KOPT-K1 (cell line): ENCODE results near the gene FBLN1.
"Not testable (repeated sequence)": the region's sequence is repeated elsewhere in the genome, so short reads cannot be mapped to it uniquely, and the experiment has no call there.

Source experiments
- H3K27ac ChIP-seq: fragments of 200-600 bp; sonication (generic); 2 replicates; pipeline ENCODE4 v1.5.1; 2016; ENCODE audit warnings: antibody characterized with exemption, mild to moderate bottlenecking, low read depth, low read length; ENCODE audit not compliant: poor library complexity, severe bottlenecking
- H3K36me3 ChIP-seq: fragments of 200-600 bp; sonication (generic); 2 replicates; pipeline ENCODE4 v1.5.1; 2017; ENCODE audit warnings: antibody characterized with exemption, mild to moderate bottlenecking, low read length, moderate library complexity; ENCODE audit not compliant: insufficient read depth
- H3K9me3 ChIP-seq: fragments of 200-600 bp; sonication (generic); 2 replicates; pipeline ENCODE4 v1.5.1; 2017; ENCODE audit warnings: antibody characterized with exemption, low read length, mild to moderate bottlenecking; ENCODE audit not compliant: insufficient read depth, poor library complexity, severe bottlenecking

Gene FBLN1

DNA sequence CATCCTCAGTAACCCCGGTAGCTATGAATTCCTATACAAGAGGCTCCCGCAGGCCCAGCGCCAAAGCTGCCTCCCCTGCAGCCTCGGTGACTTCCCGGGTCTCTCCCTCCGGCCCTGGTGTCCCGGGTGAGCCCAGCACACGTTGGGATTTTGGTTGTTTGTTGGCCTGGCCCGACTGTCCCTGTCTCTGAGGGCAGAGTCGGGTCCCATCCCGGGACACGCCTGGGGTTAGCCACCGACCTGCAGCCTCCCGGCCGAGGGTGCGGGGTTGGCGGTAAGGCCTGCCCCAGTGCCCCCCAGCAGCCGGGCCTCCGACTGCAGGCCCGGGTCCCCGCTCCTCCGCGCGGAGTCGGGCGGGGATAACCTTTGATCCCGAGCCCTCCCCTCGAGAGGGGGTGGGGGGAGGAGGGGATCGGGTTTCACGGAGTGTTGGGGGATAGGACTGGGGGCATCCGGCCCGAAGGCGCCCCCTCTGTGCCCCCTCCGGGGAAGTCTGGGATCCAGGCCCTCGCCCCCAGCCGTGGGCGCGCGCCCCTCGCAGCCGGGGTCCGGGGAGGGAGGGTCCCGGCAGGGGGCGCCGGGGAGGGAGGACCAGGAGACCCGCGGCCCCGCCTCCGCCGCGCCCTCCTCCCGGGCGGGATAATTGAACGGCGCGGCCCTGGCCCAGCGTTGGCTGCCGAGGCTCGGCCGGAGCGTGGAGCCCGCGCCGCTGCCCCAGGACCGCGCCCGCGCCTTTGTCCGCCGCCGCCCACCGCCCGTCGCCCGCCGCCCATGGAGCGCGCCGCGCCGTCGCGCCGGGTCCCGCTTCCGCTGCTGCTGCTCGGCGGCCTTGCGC is at the start of gene FBLN1:
FBLN1 (plus strand) TSS at position 669 of the 835 bp plus-strand sequence; CDS start at position 772, 103 bp downstream.
- H3K9me3 ChIP-seq = no peaks in the 10 kb centered on the region
- H3K36me3 ChIP-seq = no peaks in the 10 kb centered on the region
- H3K27ac ChIP-seq = no peak within 1 kb of the TSS

- H3K36me3 ChIP-seq = no peaks in the 10 kb centered on the region
- no peak overlapping the region for H3K27ac ChIP-seq
- H3K9me3 ChIP-seq = no peaks in the 10 kb centered on the region
Observed at GRCh38 chr22:45453764-45454163, 48.9 kb upstream of the FBLN1 start.

DNA sequence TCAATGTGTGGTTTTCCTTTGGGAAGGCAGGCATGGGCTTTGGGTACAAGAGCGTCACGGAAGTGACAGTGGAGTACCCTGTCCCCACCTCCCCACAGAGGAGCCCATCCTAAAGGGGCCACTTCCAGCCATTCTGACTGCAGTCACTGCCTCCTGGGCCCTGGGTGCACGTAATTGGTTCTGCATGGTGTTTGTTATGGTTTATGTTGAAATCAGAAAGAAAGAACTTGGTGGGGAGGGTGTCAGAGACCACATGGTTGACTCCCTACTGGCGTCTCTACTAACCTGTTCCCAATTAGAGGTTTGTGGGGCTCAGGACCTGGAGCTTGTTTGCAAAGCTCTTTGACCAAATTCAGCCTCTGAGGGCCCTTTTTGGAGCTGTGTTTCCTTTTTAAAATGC is 48.4 kb upstream of the FBLN1 start:
- Histone ChIP-seq H3K9me3 (no peaks in the 10 kb centered on the region), H3K36me3 (no peaks in the 10 kb centered on the region), H3K27ac (no peak overlapping the region)

GRCh38 chr22:45455212-45455611 is 47.5 kb upstream of the FBLN1 start:
- Histone ChIP-seq H3K36me3 (no peaks in the 10 kb centered on the region), H3K27ac (no peak overlapping the region), H3K9me3 (no peaks in the 10 kb centered on the region)

GRCh38 chr22:45455621-45456020 is 47.1 kb upstream of the FBLN1 start:
- Histone ChIP-seq H3K27ac (no peak overlapping the region), H3K36me3 (no peaks in the 10 kb centered on the region), H3K9me3 (no peaks in the 10 kb centered on the region)

DNA sequence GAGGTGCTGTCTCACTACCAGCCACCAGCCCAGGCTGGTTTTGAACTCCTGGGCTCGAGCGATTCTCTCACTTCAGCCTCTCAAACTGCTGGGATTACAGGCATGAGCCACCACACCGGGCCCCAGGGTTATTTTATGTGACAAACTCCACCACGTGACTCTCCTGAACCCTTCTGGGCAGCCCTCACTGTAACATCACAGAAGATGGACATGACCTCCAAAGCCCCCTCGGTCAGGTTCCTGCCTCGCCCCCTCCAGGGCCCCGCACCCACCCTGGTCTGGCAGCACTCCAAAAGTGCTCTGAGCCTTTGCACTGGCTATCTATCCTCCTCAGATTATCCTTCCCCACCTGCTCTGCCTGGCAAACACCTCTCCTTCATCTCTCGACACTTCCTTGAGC is 45.9 kb upstream of the FBLN1 start:
- Histone ChIP-seq H3K27ac (no peak overlapping the region), H3K36me3 (no peaks in the 10 kb centered on the region), H3K9me3 (no peaks in the 10 kb centered on the region)

DNA sequence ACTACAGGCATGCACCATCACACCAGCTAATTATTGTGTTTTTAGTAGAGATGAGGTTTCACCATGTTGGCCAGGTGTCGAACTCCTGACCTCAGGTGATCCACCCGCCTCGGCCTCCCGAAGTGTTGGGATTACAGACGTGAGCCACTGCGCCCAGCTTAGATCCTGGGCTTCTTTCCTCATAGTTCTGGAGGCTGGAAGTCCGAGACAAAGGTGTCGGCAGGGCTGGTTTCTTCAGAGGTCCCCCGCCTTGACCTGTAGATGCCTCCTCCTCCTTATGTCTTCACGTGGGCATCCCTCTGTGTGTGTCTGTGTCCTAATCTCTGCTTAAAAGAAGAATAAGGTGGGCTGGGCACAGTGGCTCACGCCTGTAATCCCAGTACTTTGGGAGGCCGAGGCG is 44.2 kb upstream of the FBLN1 start:
- H3K36me3 ChIP-seq = no peaks in the 10 kb centered on the region
- H3K9me3 ChIP-seq = peaks cover 5% of the 10 kb centered on the region
- no peak overlapping the region for H3K27ac ChIP-seq

DNA sequence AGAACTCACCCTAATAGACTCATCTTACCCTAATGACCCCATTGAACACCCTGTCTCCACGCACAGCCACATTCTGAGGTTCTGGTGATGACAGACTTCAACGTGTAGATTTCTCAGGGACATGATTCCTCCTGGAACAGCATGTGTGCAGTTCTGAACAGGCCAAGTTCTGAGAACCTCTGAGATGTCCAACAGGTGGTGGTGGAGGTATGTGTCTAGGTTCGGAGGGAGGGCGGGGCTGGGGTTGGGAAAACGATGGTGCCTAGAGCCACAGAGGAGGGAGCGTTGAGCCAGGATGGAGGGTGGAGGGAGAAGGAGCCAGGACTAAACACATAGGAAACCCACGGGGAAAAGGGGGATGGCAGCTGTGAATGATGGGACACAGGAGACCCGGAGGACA is 43.4 kb upstream of the FBLN1 start:
- Histone ChIP-seq H3K36me3 (no peaks in the 10 kb centered on the region), H3K27ac (no peak overlapping the region), H3K9me3 (peaks cover 9% of the 10 kb centered on the region)

GRCh38 chr22:45460288-45461109 is 42.2 kb upstream of the FBLN1 start:
- Histone ChIP-seq H3K36me3 (no peaks in the 10 kb centered on the region), H3K9me3 (peaks cover 9% of the 10 kb centered on the region), H3K27ac (no peak overlapping the region)

DNA sequence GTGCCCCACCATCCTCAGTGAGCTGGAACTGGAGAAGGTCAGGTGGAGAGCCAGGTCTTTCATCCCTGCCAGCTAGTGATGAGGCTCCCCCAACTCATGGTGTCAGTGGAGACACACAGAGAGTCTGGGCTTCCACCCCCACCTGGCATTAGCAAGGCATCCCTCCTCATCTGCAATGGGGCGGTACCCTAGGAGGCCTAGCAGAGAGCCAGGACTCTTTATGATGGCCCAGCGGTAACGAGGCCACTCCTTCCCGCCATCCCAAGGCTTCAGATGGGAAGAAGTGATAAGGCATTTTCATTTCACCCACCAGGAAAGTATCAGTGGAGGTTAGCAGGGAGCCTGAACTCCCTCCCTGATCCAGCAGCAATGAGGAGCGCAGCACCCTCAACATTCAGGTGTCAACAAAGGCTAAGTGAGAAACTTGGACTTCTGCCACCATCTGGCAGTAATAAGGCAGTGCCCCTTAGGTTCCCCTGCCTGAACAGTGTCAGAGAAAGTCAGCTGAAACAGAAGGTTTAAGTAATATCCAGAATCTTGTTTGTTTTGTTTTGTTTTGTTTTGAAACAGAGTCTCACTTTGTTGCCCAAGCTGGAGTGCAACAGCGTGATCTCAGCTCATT is 40.5 kb upstream of the FBLN1 start:
- H3K27ac ChIP-seq = no peak overlapping the region
- peaks cover 9% of the 10 kb centered on the region for H3K9me3 ChIP-seq
- H3K36me3 ChIP-seq = no peaks in the 10 kb centered on the region

DNA sequence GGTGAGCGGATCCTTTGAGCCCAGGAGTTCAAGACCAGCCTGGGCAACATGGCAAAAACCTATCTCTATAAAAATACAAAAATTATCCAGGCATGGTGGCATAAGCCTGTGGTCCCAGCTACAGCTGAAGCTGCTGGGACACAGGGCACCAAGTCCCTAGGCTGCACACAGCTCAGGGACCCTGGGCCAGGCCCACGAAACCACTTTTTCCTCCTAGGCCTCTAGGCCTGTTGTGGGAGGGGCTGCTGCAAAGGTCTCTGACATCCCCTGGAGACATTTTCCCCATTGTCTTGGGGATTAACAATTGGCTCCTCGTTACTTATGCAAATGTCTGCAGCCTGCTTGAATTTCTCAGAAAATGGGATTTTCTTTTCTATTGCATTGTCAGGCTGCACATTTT is 39.0 kb upstream of the FBLN1 start:
- not testable (repeated sequence) for H3K36me3 ChIP-seq, H3K27ac ChIP-seq, H3K9me3 ChIP-seq

- H3K27ac ChIP-seq = no peak overlapping the region
- peaks cover 9% of the 10 kb centered on the region for H3K9me3 ChIP-seq
- no peaks in the 10 kb centered on the region for H3K36me3 ChIP-seq
Observed at GRCh38 chr22:45465633-45466032, 37.0 kb upstream of the FBLN1 start.

- Histone ChIP-seq H3K27ac (no peak overlapping the region), H3K9me3 (peaks cover under 1% of the 10 kb centered on the region), H3K36me3 (no peaks in the 10 kb centered on the region)
Observed at GRCh38 chr22:45468872-45469271, 33.8 kb upstream of the FBLN1 start.

GRCh38 chr22:45469281-45470073 is 33.2 kb upstream of the FBLN1 start:
- Histone ChIP-seq H3K36me3 (no peaks in the 10 kb centered on the region), H3K9me3 (no peaks in the 10 kb centered on the region), H3K27ac (no peak overlapping the region)

GRCh38 chr22:45470871-45471270 is 31.8 kb upstream of the FBLN1 start:
- Histone ChIP-seq H3K36me3 (no peaks in the 10 kb centered on the region), H3K9me3 (no peaks in the 10 kb centered on the region), H3K27ac (no peak overlapping the region)
